ENCODE measurements around the gene CORO2A. TPM values are rescaled to one million over a fixed set of nuclear protein-coding genes. Genes with fewer than 3 reads are reported as not detected.

The CORO2A gene
- total and polyA plus RNA-seq, 2 of the 4 experiments (the other 2 are of a cell fraction): 1.9 to 2.2 TPM

DNA sequence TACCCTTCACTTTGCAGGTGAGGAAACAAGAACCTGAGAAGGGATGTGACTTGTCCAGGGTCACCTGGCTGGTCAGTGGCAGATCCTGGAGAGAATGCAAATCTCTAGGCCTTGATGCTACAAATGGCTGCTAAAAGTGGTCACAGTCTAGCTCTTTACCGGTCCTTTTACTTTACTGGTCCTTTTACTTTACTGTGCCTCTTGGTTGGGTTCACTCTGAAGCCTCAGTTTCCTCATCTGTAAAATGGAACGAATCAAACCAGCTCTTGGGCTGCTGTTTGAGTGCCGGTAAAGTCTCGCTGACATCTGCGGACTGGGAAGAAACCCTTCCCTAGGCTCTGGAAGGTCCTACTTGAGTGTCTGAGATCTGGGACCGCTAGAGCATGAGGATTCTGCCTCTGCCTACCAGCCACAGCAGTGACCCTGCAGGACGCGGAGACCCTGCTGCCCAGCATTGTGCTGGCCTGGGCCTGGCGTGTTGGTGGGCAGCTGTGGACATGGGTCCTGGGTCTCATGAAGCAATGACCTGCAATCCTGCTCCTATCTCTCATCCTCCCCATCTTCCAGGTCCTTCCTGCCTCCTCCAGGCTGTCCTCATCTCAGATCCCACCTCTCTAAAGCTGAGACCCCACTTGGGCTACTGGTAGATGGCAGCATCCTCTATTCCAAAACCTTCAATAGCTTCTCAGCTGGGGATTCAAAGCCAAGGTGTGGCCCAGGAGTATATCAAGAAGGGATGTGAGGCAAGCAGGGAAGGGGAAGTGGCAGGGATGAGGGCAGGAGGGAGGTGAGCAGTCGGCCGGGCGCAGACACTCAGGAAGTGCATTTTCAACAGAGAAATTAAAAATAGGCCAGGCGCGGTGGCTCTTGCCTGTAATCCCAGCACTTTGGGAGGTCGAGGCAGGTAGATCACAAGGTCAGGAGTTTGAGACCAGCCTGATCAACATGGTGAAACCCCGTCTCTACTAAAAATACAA is 13.3 kb downstream of the CORO2A start:
- Histone ChIP-seq H3K4me1 (ENCODE audit: control insufficient read depth, insufficient read depth, low read length) (no peaks in the 10 kb centered on the region), H4K91ac (ENCODE audit: insufficient read depth, low read depth, low read length) (no peak overlapping the region), H3K79me1 (ENCODE audit: low read depth in 1 of 2, low read length in 2 of 2) (no peaks in the 10 kb centered on the region), H3K27me3 (ENCODE audit: control insufficient read depth, insufficient read depth, low read length) (peaks cover 4% of the 10 kb centered on the region), H3K9me3 (ENCODE audit: control insufficient read depth, insufficient read depth, low read length) (no peaks in the 10 kb centered on the region), H3K9ac (ENCODE audit: low read depth, low read length) (no peak overlapping the region), H4K8ac (ENCODE audit: low read depth in 2 of 2, low read length in 2 of 2) (no peak overlapping the region), H2BK120ac (ENCODE audit: low read depth, low read length) (no peak overlapping the region), H3K4ac (ENCODE audit: low read depth, low read length) (no peak overlapping the region), H2AK5ac (ENCODE audit: low read depth, low read length) (no peak overlapping the region; the same call in 1 of the 2 replicates), H2BK5ac (ENCODE audit: low read depth, low read length, poor library complexity, severe bottlenecking) (no peak overlapping the region), H3K9me1 (ENCODE audit: insufficient read depth, low read length) (0 out of 2 replicates have a peak, but pooled peaks cover 5% of the 10 kb centered on the region), H3K4me3 (ENCODE audit: insufficient read depth, low read depth, low read length) (no peak overlapping the region), H3K23ac (ENCODE audit: low read depth, low read length) (no peak overlapping the region), H3K56ac (ENCODE audit: extremely low read depth, insufficient read depth, low read length) (no peak overlapping the region), H4K20me1 (ENCODE audit: insufficient read depth, low read length) (no peaks in the 10 kb centered on the region), H2AFZ (replicated peaks; ENCODE audit: low read length, poor library complexity) (no peak overlapping the region), H2AK9ac (replicated peaks; ENCODE audit: low read depth, low read length, poor library complexity) (no peak overlapping the region), H2BK20ac (ENCODE audit: low read depth, low read length) (no peak overlapping the region), H3K4me2 (ENCODE audit: low read depth, low read length) (no peak overlapping the region), H3K27ac (ENCODE audit: insufficient read depth, low read length) (no peak overlapping the region), H2BK15ac (ENCODE audit: low read depth, low read length) (no peak overlapping the region), H3K36me3 (ENCODE audit: control insufficient read depth, insufficient read depth, low read length) (no peaks in the 10 kb centered on the region), H3K14ac (replicated peaks; ENCODE audit: low read depth, low read length) (no peak overlapping the region), H4K5ac (ENCODE audit: low read depth, low read length) (no peak overlapping the region), H3K18ac (ENCODE audit: low read depth, low read length) (no peak overlapping the region)
- POLR2A ChIA-PET (ENCODE audit: unreplicated experiment): no interaction called here
- in situ Hi-C loops (cut with MboI; ENCODE audit: low sequenced_read_pairs) (no loop called here), intact Hi-C loops (cut with micrococcal nuclease) (no loop called here), dilution Hi-C loops (cut with HindIII; ENCODE audit: low sequenced_read_pairs, unreplicated experiment) (no loop called here)
- 85% methylated on average over 9 of the region's 16 CpGs; no CpG with 5 or more reads in 1 of the 2 experiments for WGBS, 2 experiments (ENCODE audit: extremely low coverage in 2 of 2, insufficient read length in 1 of 2)
- ATAC-seq (ENCODE audit: low read depth) (no peak), DNase-seq (no peak)
- TF ChIP-seq POLR2A (IDR thresholded peaks at IDR 0.05; ENCODE audit: low read depth, low read length) (no peak), NFE2L2 (IDR thresholded peaks at IDR 0.05; ENCODE audit: low read depth, low read length) (no peak), RFX5 (IDR thresholded peaks at IDR 0.05; ENCODE audit: low read depth, low read length) (no peak), MXI1 (IDR thresholded peaks at IDR 0.05; ENCODE audit: borderline replicate concordance, low read depth, low read length) (no peak), SMC3 (IDR thresholded peaks at IDR 0.05; ENCODE audit: low read depth, low read length) (no peak), MAZ (IDR thresholded peaks at IDR 0.05; ENCODE audit: borderline replicate concordance, low read depth, low read length) (no peak), CEBPB (IDR thresholded peaks at IDR 0.05; ENCODE audit: low read depth, low read length) (no peak), RCOR1 (IDR thresholded peaks at IDR 0.05; ENCODE audit: insufficient replicate concordance, low read length) (no peak), MAFK (IDR thresholded peaks at IDR 0.05; ENCODE audit: low read depth, low read length) (no peak), FOS (IDR thresholded peaks at IDR 0.05; ENCODE audit: low read depth, low read length) (no peak), BHLHE40 (IDR thresholded peaks at IDR 0.05; ENCODE audit: low read depth, low read length) (no peak)
- TF ChIP-seq, protein P1, sequence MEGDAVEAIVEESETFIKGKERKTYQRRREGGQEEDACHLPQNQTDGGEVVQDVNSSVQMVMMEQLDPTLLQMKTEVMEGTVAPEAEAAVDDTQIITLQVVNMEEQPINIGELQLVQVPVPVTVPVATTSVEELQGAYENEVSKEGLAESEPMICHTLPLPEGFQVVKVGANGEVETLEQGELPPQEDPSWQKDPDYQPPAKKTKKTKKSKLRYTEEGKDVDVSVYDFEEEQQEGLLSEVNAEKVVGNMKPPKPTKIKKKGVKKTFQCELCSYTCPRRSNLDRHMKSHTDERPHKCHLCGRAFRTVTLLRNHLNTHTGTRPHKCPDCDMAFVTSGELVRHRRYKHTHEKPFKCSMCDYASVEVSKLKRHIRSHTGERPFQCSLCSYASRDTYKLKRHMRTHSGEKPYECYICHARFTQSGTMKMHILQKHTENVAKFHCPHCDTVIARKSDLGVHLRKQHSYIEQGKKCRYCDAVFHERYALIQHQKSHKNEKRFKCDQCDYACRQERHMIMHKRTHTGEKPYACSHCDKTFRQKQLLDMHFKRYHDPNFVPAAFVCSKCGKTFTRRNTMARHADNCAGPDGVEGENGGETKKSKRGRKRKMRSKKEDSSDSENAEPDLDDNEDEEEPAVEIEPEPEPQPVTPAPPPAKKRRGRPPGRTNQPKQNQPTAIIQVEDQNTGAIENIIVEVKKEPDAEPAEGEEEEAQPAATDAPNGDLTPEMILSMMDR (conservative IDR thresholded peaks at IDR 0.05; ENCODE audit: low read depth, low read length): no peak
- TF ChIP-seq, protein P2, sequence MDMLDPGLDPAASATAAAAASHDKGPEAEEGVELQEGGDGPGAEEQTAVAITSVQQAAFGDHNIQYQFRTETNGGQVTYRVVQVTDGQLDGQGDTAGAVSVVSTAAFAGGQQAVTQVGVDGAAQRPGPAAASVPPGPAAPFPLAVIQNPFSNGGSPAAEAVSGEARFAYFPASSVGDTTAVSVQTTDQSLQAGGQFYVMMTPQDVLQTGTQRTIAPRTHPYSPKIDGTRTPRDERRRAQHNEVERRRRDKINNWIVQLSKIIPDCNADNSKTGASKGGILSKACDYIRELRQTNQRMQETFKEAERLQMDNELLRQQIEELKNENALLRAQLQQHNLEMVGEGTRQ (IDR thresholded peaks at IDR 0.05; ENCODE audit: low read depth, low read length): no peak
- BruUV-seq (replicated peaks): no TSS peak
- CTCF ChIA-PET: no interaction called here

Data from IMR-90 (cell line).